ENCODE measurements around the gene ZNF574.
A peak's percentile ranks its signal among the peaks of the same experiment; 100 is the strongest.

Gene ZNF574

DNA sequence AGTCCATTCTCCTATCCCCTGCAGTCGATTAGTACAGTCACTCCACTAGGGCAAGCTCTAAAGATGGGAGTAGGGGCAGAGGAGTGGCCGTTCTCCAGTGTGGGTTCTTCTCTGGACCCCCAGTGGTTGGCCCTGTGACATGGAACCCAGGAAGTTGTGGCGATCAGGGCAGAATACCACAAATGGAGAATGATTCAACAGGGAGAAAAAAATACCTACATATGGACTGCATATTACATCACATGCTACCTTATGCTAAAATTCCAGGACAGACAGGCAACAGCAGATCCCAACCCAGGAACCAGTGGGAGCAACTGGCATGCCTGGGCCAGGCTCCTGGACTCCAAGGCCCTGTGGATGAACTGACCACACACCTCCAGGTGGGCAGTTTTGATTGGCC is 35.8 kb downstream of the ZNF574 start:
- H3K79me2 ChIP-seq (ENCODE audit: low read length), result peaks cover 73% of the 10 kb centered on the region
- H3K9me3 ChIP-seq (ENCODE audit: insufficient read depth, low read length), result no peaks in the 10 kb centered on the region
- H3K4me2 ChIP-seq (ENCODE audit: low read length), result no peak overlapping the region
- H3K9ac ChIP-seq (ENCODE audit: low read length), result no peak overlapping the region
- H3K36me3 ChIP-seq (replicated peaks; ENCODE audit: low read depth, low read length), result peaks cover 73% of the 10 kb centered on the region
- peaks cover 87% of the 10 kb centered on the region for H3K4me1 ChIP-seq (ENCODE audit: low read length)
- H3K27me3 ChIP-seq (ENCODE audit: low read depth, low read length), result no peaks in the 10 kb centered on the region
- H4K20me1 ChIP-seq (ENCODE audit: insufficient read depth, low read length), result peaks cover 17% of the 10 kb centered on the region
- TF ChIP-seq, protein P1, sequence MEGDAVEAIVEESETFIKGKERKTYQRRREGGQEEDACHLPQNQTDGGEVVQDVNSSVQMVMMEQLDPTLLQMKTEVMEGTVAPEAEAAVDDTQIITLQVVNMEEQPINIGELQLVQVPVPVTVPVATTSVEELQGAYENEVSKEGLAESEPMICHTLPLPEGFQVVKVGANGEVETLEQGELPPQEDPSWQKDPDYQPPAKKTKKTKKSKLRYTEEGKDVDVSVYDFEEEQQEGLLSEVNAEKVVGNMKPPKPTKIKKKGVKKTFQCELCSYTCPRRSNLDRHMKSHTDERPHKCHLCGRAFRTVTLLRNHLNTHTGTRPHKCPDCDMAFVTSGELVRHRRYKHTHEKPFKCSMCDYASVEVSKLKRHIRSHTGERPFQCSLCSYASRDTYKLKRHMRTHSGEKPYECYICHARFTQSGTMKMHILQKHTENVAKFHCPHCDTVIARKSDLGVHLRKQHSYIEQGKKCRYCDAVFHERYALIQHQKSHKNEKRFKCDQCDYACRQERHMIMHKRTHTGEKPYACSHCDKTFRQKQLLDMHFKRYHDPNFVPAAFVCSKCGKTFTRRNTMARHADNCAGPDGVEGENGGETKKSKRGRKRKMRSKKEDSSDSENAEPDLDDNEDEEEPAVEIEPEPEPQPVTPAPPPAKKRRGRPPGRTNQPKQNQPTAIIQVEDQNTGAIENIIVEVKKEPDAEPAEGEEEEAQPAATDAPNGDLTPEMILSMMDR (IDR thresholded peaks at IDR 0.05; ENCODE audit: low read depth, low read length), result no peak
- TF ChIP-seq EZH2phosphoT487 (IDR thresholded peaks at IDR 0.05; ENCODE audit: low read depth), result no peak
- H2AFZ ChIP-seq (ENCODE audit: low read depth, low read length), result no peak overlapping the region
- H3K27ac ChIP-seq (ENCODE audit: low read length), result peak overlapping the region; percentile 86
- H3K4me3 ChIP-seq (ENCODE audit: low read length), result no peak overlapping the region

DNA sequence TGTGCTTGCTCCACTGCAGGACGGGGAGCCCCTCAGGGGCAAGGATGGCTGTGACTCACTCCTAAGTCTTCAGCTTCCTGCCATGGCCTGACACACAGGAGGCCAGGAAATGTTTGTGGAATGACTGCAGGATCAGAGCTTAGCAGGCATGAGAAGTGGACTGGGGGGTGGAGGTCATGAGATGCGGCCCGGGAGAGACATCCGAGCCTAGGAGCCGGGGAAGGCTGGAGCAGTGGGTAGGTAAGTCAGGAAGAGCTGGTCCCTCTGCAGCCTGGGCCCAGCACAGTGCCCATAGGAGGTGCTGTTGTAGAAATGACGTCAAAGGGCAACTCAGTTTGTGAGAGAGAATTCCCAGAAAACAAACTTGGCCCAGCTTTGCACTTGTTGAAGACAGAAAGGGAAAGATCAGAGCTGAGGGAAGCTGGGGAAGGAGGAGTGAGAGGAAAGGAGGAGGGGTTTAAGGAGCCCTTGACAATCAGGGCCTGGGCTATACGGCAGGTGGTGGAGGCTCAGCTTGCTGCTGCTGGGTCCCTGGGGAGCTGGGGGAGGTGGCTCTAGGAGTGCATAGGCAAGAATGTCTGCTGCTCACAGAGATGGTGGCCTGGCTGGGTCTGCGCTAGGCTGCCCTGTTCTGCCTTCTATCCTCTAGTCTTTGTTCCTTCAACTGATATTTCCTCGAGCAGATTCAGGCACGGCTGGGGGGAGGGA is 37.8 kb downstream of the ZNF574 start:
- Histone ChIP-seq H3K9me3 (ENCODE audit: insufficient read depth, low read length) (no peaks in the 10 kb centered on the region), H3K27ac (ENCODE audit: low read length) (peak overlapping the region; percentile 89), H3K27me3 (ENCODE audit: low read depth, low read length) (no peaks in the 10 kb centered on the region), H3K4me2 (ENCODE audit: low read length) (peak overlapping the region; percentile 68), H3K79me2 (ENCODE audit: low read length) (peaks cover 80% of the 10 kb centered on the region), H3K4me3 (ENCODE audit: low read length) (peak overlapping the region; percentile 36), H4K20me1 (ENCODE audit: insufficient read depth, low read length) (peaks cover 6% of the 10 kb centered on the region; the same call in 1 of the 2 replicates), H3K4me1 (ENCODE audit: low read length) (peaks cover 96% of the 10 kb centered on the region), H3K9ac (ENCODE audit: low read length) (peak overlapping the region; percentile 52), H2AFZ (ENCODE audit: low read depth, low read length) (no peak overlapping the region), H3K36me3 (replicated peaks; ENCODE audit: low read depth, low read length) (peaks cover 79% of the 10 kb centered on the region)
- TF ChIP-seq, protein P1 (IDR thresholded peaks at IDR 0.05; ENCODE audit: low read depth, low read length), result peak; percentile 44; the same call in 1 of the 2 replicates
- no peak for TF ChIP-seq EZH2phosphoT487 (IDR thresholded peaks at IDR 0.05; ENCODE audit: low read depth)

DNA sequence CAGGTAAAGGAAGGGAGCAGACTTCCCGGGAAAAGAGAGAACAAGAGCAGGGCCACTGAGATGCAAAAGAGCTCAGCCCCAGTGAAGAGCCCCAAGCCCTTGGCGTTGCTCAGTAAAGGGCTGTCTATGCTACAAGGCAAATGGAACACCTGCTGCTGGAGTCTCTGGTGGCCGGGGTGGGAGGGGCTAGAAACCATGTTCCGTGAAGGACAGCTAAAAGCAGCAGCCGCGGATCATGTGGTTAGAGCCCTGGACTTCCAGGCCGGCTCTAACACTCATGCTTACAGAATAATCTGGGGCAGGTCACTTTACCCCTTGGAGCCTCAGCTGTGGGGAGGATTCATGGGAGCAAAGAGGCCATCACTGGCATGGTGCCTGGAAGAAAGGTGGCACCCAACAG is 38.4 kb downstream of the ZNF574 start:
- Histone ChIP-seq H3K4me3 (ENCODE audit: low read length) (peak overlapping the region; percentile 36), H3K36me3 (replicated peaks; ENCODE audit: low read depth, low read length) (peaks cover 78% of the 10 kb centered on the region), H3K4me1 (ENCODE audit: low read length) (peaks cover 94% of the 10 kb centered on the region), H3K79me2 (ENCODE audit: low read length) (peaks cover 83% of the 10 kb centered on the region), H3K27ac (ENCODE audit: low read length) (peak overlapping the region; percentile 89), H3K9me3 (ENCODE audit: insufficient read depth, low read length) (no peaks in the 10 kb centered on the region), H3K4me2 (ENCODE audit: low read length) (peak overlapping the region; percentile 68), H3K9ac (ENCODE audit: low read length) (peak overlapping the region; percentile 52), H3K27me3 (ENCODE audit: low read depth, low read length) (no peaks in the 10 kb centered on the region), H2AFZ (ENCODE audit: low read depth, low read length) (no peak overlapping the region), H4K20me1 (ENCODE audit: insufficient read depth, low read length) (peaks cover 6% of the 10 kb centered on the region; the same call in 1 of the 2 replicates)
- no peak for TF ChIP-seq EZH2phosphoT487 (IDR thresholded peaks at IDR 0.05; ENCODE audit: low read depth)
- TF ChIP-seq, protein P1 (IDR thresholded peaks at IDR 0.05; ENCODE audit: low read depth, low read length), result no peak

DNA sequence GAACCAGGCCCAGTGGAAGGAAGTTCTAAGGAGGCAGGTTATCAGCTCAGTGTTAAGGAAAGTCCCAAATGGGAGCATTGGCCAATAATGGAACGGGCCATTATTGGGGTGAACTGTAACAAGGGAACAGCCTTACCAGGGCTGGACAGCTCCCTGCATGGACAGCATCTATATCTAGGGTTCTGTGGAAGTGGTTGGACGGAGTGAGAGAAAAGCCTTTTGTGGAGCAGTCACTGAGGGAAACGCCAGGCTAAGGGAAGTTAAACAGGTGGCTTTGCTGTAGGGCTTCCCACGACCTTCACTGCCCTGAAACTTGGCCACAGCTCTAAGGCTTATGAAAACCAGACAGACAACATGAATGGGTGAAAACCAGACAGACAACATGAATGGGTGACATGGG is 39.3 kb downstream of the ZNF574 start:
- Histone ChIP-seq H3K36me3 (replicated peaks; ENCODE audit: low read depth, low read length) (peaks cover 81% of the 10 kb centered on the region), H3K9me3 (ENCODE audit: insufficient read depth, low read length) (no peaks in the 10 kb centered on the region), H3K4me1 (ENCODE audit: low read length) (peaks cover 93% of the 10 kb centered on the region), H3K4me3 (ENCODE audit: low read length) (peak overlapping the region; percentile 4; the same call in 1 of the 2 replicates), H3K27me3 (ENCODE audit: low read depth, low read length) (no peaks in the 10 kb centered on the region), H3K27ac (ENCODE audit: low read length) (peak overlapping the region; percentile 89), H3K79me2 (ENCODE audit: low read length) (peaks cover 90% of the 10 kb centered on the region), H3K4me2 (ENCODE audit: low read length) (peak overlapping the region; percentile 68), H2AFZ (ENCODE audit: low read depth, low read length) (no peak overlapping the region), H4K20me1 (ENCODE audit: insufficient read depth, low read length) (peaks cover 6% of the 10 kb centered on the region; the same call in 1 of the 2 replicates), H3K9ac (ENCODE audit: low read length) (no peak overlapping the region)
- TF ChIP-seq, protein P1 (IDR thresholded peaks at IDR 0.05; ENCODE audit: low read depth, low read length), result no peak
- TF ChIP-seq EZH2phosphoT487 (IDR thresholded peaks at IDR 0.05; ENCODE audit: low read depth), result no peak
